Endothelial cell of umbilical vein (primary cell): ENCODE measurements around the gene PRSS36. TPM values are rescaled to one million over a fixed set of nuclear protein-coding genes. Genes with fewer than 3 reads are reported as not detected.
"Not testable (repeated sequence)": the region's sequence is repeated elsewhere in the genome, so short reads cannot be mapped to it uniquely, and the experiment has no call there.

Experiments
- BruUV-seq: library from RNA; stranded (reverse); fragments of 400-500 nt; replicated peaks from 2 replicates; lab custom pipeline; 2021; lab: Mats Ljungman, UMichigan
- CTCF ChIA-PET: fragments of 300-600, 350-600 bp; sonication (Branson Sonifier 250); formaldehyde crosslinking; loops from one replicate; lab custom pipeline; 2021; ENCODE audit warnings: antibody characterized with exemption, inconsistent platforms; lab: Charles Lee
- POLR2A ChIA-PET: fragments of 300-600, 350-600 bp; sonication (Branson Sonifier 250); formaldehyde crosslinking; loops from one replicate; lab custom pipeline; 2021; ENCODE audit warnings: antibody characterized with exemption, inconsistent platforms; lab: Charles Lee
- DNase-seq: peaks from one replicate; pipeline ENCODE4 v3.0.0-alpha.2; 2011; ENCODE audit warnings: low read depth, low spot score
- FAIRE-seq: peaks from 2 replicates; lab custom pipeline; 2011; peaks lifted over from hg19 to GRCh38; lab: Jason Lieb, UNC
- H2AFZ ChIP-seq: 2 replicates; pipeline ENCODE4 v1.6.0; 2012; ENCODE audit warnings: low read depth, low read length, control low read depth, inconsistent platforms
- H3K27ac ChIP-seq: 2 replicates; pipeline ENCODE4 v1.5.1; 2011; ENCODE audit warnings: low read depth, mild to moderate bottlenecking, control low read depth, low read length, moderate library complexity; ENCODE audit not compliant: insufficient read depth
- H3K27me3 ChIP-seq, 2 experiments: 2 replicates each; pipeline versions ENCODE4 v1.6.0 to v1.6.1; 2011; ENCODE audit warnings: low read length in 2 of 2, mixed read lengths in 1 of 2; ENCODE audit not compliant: control insufficient read depth in 2 of 2, insufficient read depth in 2 of 2
- H3K36me3 ChIP-seq, 2 experiments: 2 replicates in 1 of 2; 3 replicates in 1 of 2; pipeline ENCODE4 v1.5.1; 2011; ENCODE audit warnings: low read length in 2 of 2, mild to moderate bottlenecking in 1 of 2, moderate library complexity in 1 of 2; ENCODE audit not compliant: control insufficient read depth in 2 of 2, insufficient read depth in 2 of 2; ENCODE audit errors: extremely low read depth in 1 of 2
- H3K4me1 ChIP-seq: 3 replicates; pipeline ENCODE4 v1.5.1; 2011; ENCODE audit warnings: mild to moderate bottlenecking, low read length; ENCODE audit not compliant: control insufficient read depth, insufficient read depth; ENCODE audit errors: extremely low read depth
- H3K4me2 ChIP-seq: 2 replicates; pipeline ENCODE4 v1.6.1; 2011; ENCODE audit warnings: low read length, control low read depth, mixed read lengths; ENCODE audit not compliant: insufficient read depth
- H3K4me3 ChIP-seq, 3 experiments: fragments of 200-600 bp in 1 of 3; sonication (generic), shearing (Covaris generic) in 1 of 3; replicated peaks in 1 of 3; 2 replicates each; pipeline ENCODE4 v1.5.1; 2011 to 2016; ENCODE audit warnings: control low read depth in 3 of 3, low read length in 3 of 3, mild to moderate bottlenecking in 2 of 3, inconsistent platforms in 1 of 3, low read depth in 1 of 3, moderate library complexity in 1 of 3; ENCODE audit not compliant: insufficient read depth in 1 of 3
- H3K79me2 ChIP-seq: 2 replicates; pipeline ENCODE4 v1.6.0; 2012; ENCODE audit warnings: low read length, inconsistent platforms; ENCODE audit not compliant: control insufficient read depth, insufficient read depth
- H3K9ac ChIP-seq: replicated peaks from 2 replicates; pipeline ENCODE3; 2011; ENCODE audit warnings: low read length, control low read depth; ENCODE audit not compliant: insufficient read depth; ENCODE audit errors: extremely low read depth
- H3K9me1 ChIP-seq: replicated peaks from 3 replicates; pipeline ENCODE4 v1.6.0; 2011; ENCODE audit warnings: mild to moderate bottlenecking, low read length; ENCODE audit not compliant: control insufficient read depth, insufficient read depth; ENCODE audit errors: extremely low read depth
- H3K9me3 ChIP-seq: replicated peaks from 2 replicates; pipeline ENCODE4 v1.5.1; 2012; ENCODE audit warnings: low read length, inconsistent platforms; ENCODE audit not compliant: control insufficient read depth, insufficient read depth
- H4K20me1 ChIP-seq: replicated peaks from 2 replicates; pipeline ENCODE3; 2011; ENCODE audit warnings: mild to moderate bottlenecking, low read length; ENCODE audit not compliant: control insufficient read depth, insufficient read depth; ENCODE audit errors: extremely low read depth
- EZH2 ChIP-seq: IDR thresholded peaks from 2 replicates; pipeline ENCODE4 v1.6.1; 2012; ENCODE audit warnings: borderline replicate concordance, low read depth, mild to moderate bottlenecking, moderate library complexity, low read length, inconsistent platforms; ENCODE audit not compliant: severe bottlenecking
- GATA2 ChIP-seq: IDR thresholded peaks from 2 replicates; pipeline ENCODE4 v1.7.0; 2011; ENCODE audit warnings: low read depth, mild to moderate bottlenecking, moderate library complexity, mixed read lengths, low read length; ENCODE audit not compliant: insufficient read length, insufficient read depth
- MAX ChIP-seq: IDR thresholded peaks from 2 replicates; pipeline ENCODE4 v1.6.1; 2011; ENCODE audit not compliant: insufficient read depth, insufficient read length
- MYC ChIP-seq: IDR thresholded peaks from one replicate; pipeline ENCODE4 v1.6.1; 2011; ENCODE audit warnings: mild to moderate bottlenecking, low read depth, low read length
- POLR2A ChIP-seq: IDR thresholded peaks from 2 replicates; pipeline ENCODE4 v1.6.1; 2012; ENCODE audit warnings: low read depth, mild to moderate bottlenecking, control low read depth, low read length
- POLR2AphosphoS5 ChIP-seq: IDR thresholded peaks from 2 replicates; pipeline ENCODE4 v1.6.1; 2012; ENCODE audit warnings: low read depth, mild to moderate bottlenecking, control low read depth, low read length, moderate library complexity; ENCODE audit not compliant: insufficient read depth
- dilution Hi-C: fragments of 300-500 bp; cut with MboI; formaldehyde crosslinking; loops from one replicate; pipeline ENCODE4 v1.15.0; 2019; ENCODE audit warnings: low sequenced_read_pairs; ENCODE audit not compliant: extremely low pct_ligation_motif_present
- intact Hi-C: fragments of 100-400 bp; cut with micrococcal nuclease; formaldehyde crosslinking; loops from one replicate; pipeline ENCODE4 v1.10.0; 2022
- polyA plus RNA-seq, 4 experiments: library from polyadenylated mRNA; depleted of rRNA in 3 of 4; stranded (reverse) in 3 of 4; unstranded in 1 of 4; fragments of >200 nt; gene quantifications; 2 replicates each; pipeline versions ENCODE4 v1.2.1 to v1.2.3, GENCODE V29; 2011 to 2012; ENCODE audit warnings: missing spikeins in 1 of 4
- total RNA-seq: library from RNA; stranded (reverse); gene quantifications from 2 replicates; pipeline ENCODE4 v1.2.3, GENCODE V29; 2021

The PRSS36 gene
- total and polyA plus RNA-seq, 2 donors (not counting 3 experiments of a cell fraction or from before 2014, with no cell fraction given) = 0.57 TPM; not detected in 1

DNA sequence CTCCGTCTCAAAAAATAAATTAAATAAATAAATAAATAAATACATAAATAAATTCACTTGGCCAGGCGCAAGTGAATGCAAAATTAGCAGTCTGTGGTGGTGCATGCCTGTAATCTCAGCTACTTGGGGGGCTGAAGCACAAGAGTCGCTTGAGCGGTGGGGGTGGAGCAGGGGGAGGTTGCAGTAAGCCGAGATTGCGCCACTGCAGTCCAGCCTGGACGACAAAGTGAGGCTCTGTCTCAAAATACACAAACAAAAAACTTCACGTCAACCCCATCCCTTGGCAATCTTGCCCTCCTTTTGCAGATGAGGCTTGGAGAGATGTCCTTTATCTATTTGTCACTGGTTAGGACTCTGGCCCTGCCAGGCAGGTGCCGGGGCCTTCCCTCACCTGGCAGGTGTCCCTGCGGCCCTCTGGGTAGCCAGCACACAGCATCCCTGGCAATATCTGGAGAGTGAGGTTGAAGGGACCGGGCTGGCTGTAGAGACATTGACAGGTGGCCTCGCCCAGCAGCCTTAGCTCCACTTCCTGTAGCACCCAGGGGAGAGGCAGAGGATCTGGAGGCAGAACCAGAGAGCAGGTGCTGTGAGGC is 4.4 kb downstream of the PRSS36 start:
- ChIA-PET POLR2A (no interaction called here), CTCF (no interaction called here)
- Histone ChIP-seq H3K4me1 (peaks cover 5% of the 10 kb centered on the region), H3K9me3 (no peaks in the 10 kb centered on the region), H3K9me1 (no peaks in the 10 kb centered on the region), H3K27ac (no peak overlapping the region), H4K20me1 (no peaks in the 10 kb centered on the region), H3K9ac (no peak overlapping the region), H3K79me2 (no peaks in the 10 kb centered on the region), H3K4me3 (no peak overlapping the region), H2AFZ (no peak overlapping the region), H3K36me3 (no peaks in the 10 kb centered on the region), H3K4me2 (no peak overlapping the region), H3K27me3 (peaks cover 15 to 25% of the 10 kb centered on the region in 2 experiments)
- DNase-seq = no peak
- no TSS peak for BruUV-seq
- dilution Hi-C loops (no loop called here), intact Hi-C loops (no loop called here)
- no peak for TF ChIP-seq MAX
- TF ChIP-seq POLR2A = no peak
- no peak for TF ChIP-seq MYC
- TF ChIP-seq EZH2 = no peak
- TF ChIP-seq GATA2 = no peak
- TF ChIP-seq POLR2AphosphoS5 = no peak
- no peak for FAIRE-seq

DNA sequence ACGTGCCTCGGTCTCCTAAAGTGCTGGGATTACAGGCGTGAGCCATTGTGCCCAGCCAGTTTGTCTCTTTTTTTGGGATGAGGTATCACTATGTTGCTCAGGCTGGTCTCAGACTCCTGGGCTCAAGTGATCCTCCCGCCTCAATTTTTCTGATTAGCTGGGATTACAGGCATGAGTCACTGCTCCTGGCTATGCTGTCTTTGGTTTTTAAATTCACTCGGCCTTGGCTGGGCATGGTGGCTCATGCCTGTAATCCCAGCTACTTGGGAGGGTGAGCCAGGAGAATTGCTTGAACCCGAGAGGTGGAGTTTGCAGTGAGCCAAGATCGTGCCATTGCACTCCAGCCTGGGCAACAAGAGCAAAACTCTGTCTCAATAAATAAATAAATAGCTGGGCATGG is 5.4 kb downstream of the PRSS36 start:
- H3K9me3 ChIP-seq, FAIRE-seq, H3K36me3 ChIP-seq, H3K9me1 ChIP-seq, H3K27ac ChIP-seq, H3K79me2 ChIP-seq, H3K4me3 ChIP-seq, H2AFZ ChIP-seq, H4K20me1 ChIP-seq, BruUV-seq, dilution Hi-C loops, POLR2A ChIA-PET, DNase-seq, H3K9ac ChIP-seq, H3K4me1 ChIP-seq, H3K4me2 ChIP-seq: not testable (repeated sequence)
- H3K27me3 ChIP-seq = peaks cover 15 to 24% of the 10 kb centered on the region in 2 experiments
- intact Hi-C loops = loop anchor here (5.0 kb wide), 1 partner anchor 37 kb away; the partner anchor contains the start of gene BCKDK
- CTCF ChIA-PET = interaction anchor here (1.1 to 1.4 kb wide), 2 partner anchors 14 to 191 kb away, joined by 4 to 5 read pairs; no protein-coding TSS in a partner anchor
